ENCODE data around the gene ADGRL3. TPM values are rescaled to one million over a fixed set of nuclear protein-coding genes. Genes with fewer than 3 reads are reported as not detected.

The ADGRL3 gene
- total RNA-seq, 2 experiments from 2014 or later = not detected

GRCh38 chr4:61922766-61923165, 722.6 kb downstream of the ADGRL3 start:
- H3K4me3 Mint-ChIP-seq = no peak overlapping the region
- no peaks in the 10 kb centered on the region for H3K4me1 Mint-ChIP-seq
- no peak for DNase-seq
- H3K27ac Mint-ChIP-seq = no peak overlapping the region
- CTCF ChIA-PET = no interaction called here
- POLR2A ChIA-PET = no interaction called here
- H3K27me3 Mint-ChIP-seq = no peaks in the 10 kb centered on the region
- intact Hi-C loops (cut with DNase I, micrococcal nuclease) = no loop called here
- ATAC-seq = no peak
- H3K36me3 Mint-ChIP-seq (ENCODE audit: low read depth) = no peaks in the 10 kb centered on the region
- H3K9me3 Mint-ChIP-seq (ENCODE audit: low read depth) = peaks cover 7% of the 10 kb centered on the region

DNA sequence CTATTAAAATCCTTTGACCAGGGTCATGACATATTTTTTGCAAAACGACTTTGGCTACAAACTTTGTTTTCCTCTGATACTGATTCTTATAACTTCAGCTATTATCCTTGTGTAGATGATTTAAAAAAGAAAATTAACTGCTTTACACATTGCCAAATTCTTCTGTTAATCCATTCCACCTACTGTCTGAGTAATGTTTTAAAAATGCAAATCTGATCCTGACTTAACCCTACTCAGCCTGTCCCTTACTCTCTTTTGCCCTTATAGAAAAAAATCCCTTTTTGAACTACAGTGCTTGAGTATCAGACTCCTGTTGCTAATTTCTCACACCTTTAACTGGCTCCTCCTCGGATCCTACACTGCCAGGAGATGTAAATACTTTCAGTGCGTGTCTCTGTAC, 723.1 kb downstream of the ADGRL3 start:
- no peak for DNase-seq
- Mint-ChIP-seq H3K27ac (no peak overlapping the region), H3K36me3 (ENCODE audit: low read depth) (no peaks in the 10 kb centered on the region), H3K4me3 (no peak overlapping the region), H3K4me1 (no peaks in the 10 kb centered on the region), H3K27me3 (no peaks in the 10 kb centered on the region), H3K9me3 (ENCODE audit: low read depth) (peaks cover 4% of the 10 kb centered on the region)
- POLR2A ChIA-PET = no interaction called here
- intact Hi-C loops (cut with DNase I, micrococcal nuclease) = no loop called here
- ATAC-seq = no peak
- CTCF ChIA-PET = no interaction called here

DNA sequence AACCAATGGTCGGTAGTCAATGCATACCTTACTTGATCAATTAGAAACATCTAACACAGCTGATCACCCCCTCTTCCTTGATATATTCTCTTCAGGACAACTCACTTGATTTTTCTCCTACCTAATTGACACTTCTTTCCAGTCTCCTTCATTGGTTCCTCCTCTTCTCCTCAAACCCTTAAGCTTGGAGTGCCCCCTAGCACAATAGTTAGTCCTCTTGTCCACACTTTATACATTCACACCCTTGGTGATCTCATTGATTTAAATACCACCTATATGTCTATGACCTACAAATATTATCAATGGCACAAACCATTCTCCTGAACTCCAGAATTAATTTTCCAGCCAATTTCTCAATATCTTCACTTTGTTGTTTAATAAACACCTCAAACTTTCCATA, 724.0 kb downstream of the ADGRL3 start:
- no peak for DNase-seq
- ChIA-PET POLR2A (no interaction called here), CTCF (no interaction called here)
- Mint-ChIP-seq H3K4me1 (no peaks in the 10 kb centered on the region), H3K4me3 (no peak overlapping the region), H3K9me3 (ENCODE audit: low read depth) (peaks cover 4% of the 10 kb centered on the region), H3K36me3 (ENCODE audit: low read depth) (no peaks in the 10 kb centered on the region), H3K27ac (no peak overlapping the region), H3K27me3 (no peaks in the 10 kb centered on the region)
- intact Hi-C loops (cut with DNase I, micrococcal nuclease) = no loop called here
- ATAC-seq = no peak

DNA sequence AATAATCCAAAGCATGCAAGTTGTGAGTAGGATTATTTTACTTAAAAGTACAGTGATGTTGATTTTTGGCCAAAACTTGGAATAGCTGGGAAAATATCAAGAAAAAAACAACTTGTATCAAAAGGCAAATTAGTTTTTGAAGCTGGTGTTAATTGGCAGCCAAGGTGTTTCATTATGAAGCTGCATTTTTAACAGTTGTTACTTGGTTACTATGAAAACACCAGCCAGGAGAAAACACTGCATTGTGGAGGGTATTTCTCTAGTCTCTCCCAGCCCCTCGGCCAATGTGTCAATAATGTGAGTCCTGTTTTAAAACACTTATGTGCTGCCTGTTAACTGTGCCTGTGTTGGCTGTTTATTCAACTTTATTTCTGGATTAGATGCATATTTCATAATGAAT, 733.4 kb downstream of the ADGRL3 start:
- POLR2A ChIA-PET = no interaction called here
- Mint-ChIP-seq H3K27ac (no peak overlapping the region), H3K4me1 (no peaks in the 10 kb centered on the region), H3K36me3 (ENCODE audit: low read depth) (no peaks in the 10 kb centered on the region), H3K9me3 (ENCODE audit: low read depth) (peaks cover 4% of the 10 kb centered on the region), H3K4me3 (no peak overlapping the region), H3K27me3 (no peaks in the 10 kb centered on the region)
- intact Hi-C loops (cut with DNase I, micrococcal nuclease) = no loop called here
- DNase-seq = no peak
- CTCF ChIA-PET = no interaction called here
- no peak for ATAC-seq

GRCh38 chr4:61934198-61934597, 734.1 kb downstream of the ADGRL3 start:
- no peak overlapping the region for H3K27ac Mint-ChIP-seq
- H3K27me3 Mint-ChIP-seq = no peaks in the 10 kb centered on the region
- no peak overlapping the region for H3K4me3 Mint-ChIP-seq
- intact Hi-C loops (cut with DNase I, micrococcal nuclease) = no loop called here
- DNase-seq (no peak), ATAC-seq (no peak)
- no peaks in the 10 kb centered on the region for H3K4me1 Mint-ChIP-seq
- CTCF ChIA-PET = no interaction called here
- H3K36me3 Mint-ChIP-seq (ENCODE audit: low read depth) = no peaks in the 10 kb centered on the region
- POLR2A ChIA-PET = no interaction called here
- peaks cover 6% of the 10 kb centered on the region for H3K9me3 Mint-ChIP-seq (ENCODE audit: low read depth)

GRCh38 chr4:61938250-61938846, 738.2 kb downstream of the ADGRL3 start:
- Mint-ChIP-seq H3K27me3 (no peaks in the 10 kb centered on the region), H3K9me3 (ENCODE audit: low read depth) (peaks cover 4% of the 10 kb centered on the region), H3K36me3 (ENCODE audit: low read depth) (no peaks in the 10 kb centered on the region), H3K4me1 (no peaks in the 10 kb centered on the region), H3K4me3 (no peak overlapping the region), H3K27ac (no peak overlapping the region)
- no peak for DNase-seq
- CTCF ChIA-PET = no interaction called here
- intact Hi-C loops (cut with DNase I, micrococcal nuclease) = no loop called here
- POLR2A ChIA-PET = no interaction called here
- no peak for ATAC-seq

- ATAC-seq (no peak), DNase-seq (no peak)
- ChIA-PET POLR2A (no interaction called here), CTCF (interaction anchor here (0.6 kb wide), 1 partner anchor 59 kb away, joined by 5 read pairs; no protein-coding TSS in a partner anchor)
- no peak overlapping the region for H3K27ac Mint-ChIP-seq
- no peak overlapping the region for H3K4me3 Mint-ChIP-seq
- H3K27me3 Mint-ChIP-seq = no peaks in the 10 kb centered on the region
- H3K36me3 Mint-ChIP-seq (ENCODE audit: low read depth) = no peaks in the 10 kb centered on the region
- H3K9me3 Mint-ChIP-seq (ENCODE audit: low read depth) = peaks cover 18% of the 10 kb centered on the region
- intact Hi-C loops (cut with DNase I, micrococcal nuclease) = no loop called here
- H3K4me1 Mint-ChIP-seq = no peaks in the 10 kb centered on the region
These were observed 750.5 kb downstream of the ADGRL3 start for GRCh38 chr4:61950625-61951024.

DNA sequence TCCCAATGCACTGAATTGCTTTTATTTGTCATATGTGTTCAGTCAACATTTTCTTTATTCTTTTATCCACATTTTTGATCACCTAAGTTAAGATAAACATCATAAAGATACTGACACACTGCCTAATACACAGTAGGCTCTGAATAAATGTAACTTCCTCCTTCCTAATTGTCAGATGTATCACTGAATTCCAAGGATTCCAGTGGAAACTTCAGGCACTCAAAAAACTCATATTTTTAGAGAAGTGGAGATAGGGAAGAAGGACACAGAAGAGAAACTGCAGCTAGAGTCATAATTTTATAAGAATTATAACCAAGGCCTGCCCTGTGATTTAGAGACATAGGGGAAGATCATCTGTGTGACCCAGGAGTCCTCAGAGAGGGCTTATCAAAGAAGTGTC, 753.3 kb downstream of the ADGRL3 start:
- POLR2A ChIA-PET = no interaction called here
- Mint-ChIP-seq H3K27me3 (no peaks in the 10 kb centered on the region), H3K4me1 (no peaks in the 10 kb centered on the region), H3K36me3 (ENCODE audit: low read depth) (no peaks in the 10 kb centered on the region), H3K27ac (no peak overlapping the region), H3K4me3 (no peak overlapping the region), H3K9me3 (ENCODE audit: low read depth) (peaks cover 26% of the 10 kb centered on the region)
- intact Hi-C loops (cut with DNase I, micrococcal nuclease) = no loop called here
- ATAC-seq = no peak
- CTCF ChIA-PET = no interaction called here
- DNase-seq = no peak

- intact Hi-C loops (cut with DNase I, micrococcal nuclease) = loop anchor here in 1 of 2 experiments (5.0 kb wide), 1 partner anchor 49 kb away; no protein-coding TSS in a partner anchor
- ATAC-seq (no peak), DNase-seq (no peak)
- no peak overlapping the region for H3K27ac Mint-ChIP-seq
- H3K9me3 Mint-ChIP-seq (ENCODE audit: low read depth) = peaks cover 29% of the 10 kb centered on the region
- CTCF ChIA-PET = no interaction called here
- H3K4me3 Mint-ChIP-seq = no peak overlapping the region
- no peaks in the 10 kb centered on the region for H3K27me3 Mint-ChIP-seq
- H3K36me3 Mint-ChIP-seq (ENCODE audit: low read depth) = no peaks in the 10 kb centered on the region
- POLR2A ChIA-PET = no interaction called here
- H3K4me1 Mint-ChIP-seq = no peaks in the 10 kb centered on the region
These were observed 758.5 kb downstream of the ADGRL3 start for GRCh38 chr4:61958591-61958990.

GRCh38 chr4:61959087-61959486, 759.0 kb downstream of the ADGRL3 start:
- no peaks in the 10 kb centered on the region for H3K4me1 Mint-ChIP-seq
- H3K9me3 Mint-ChIP-seq (ENCODE audit: low read depth) = peaks cover 26% of the 10 kb centered on the region
- ChIA-PET POLR2A (no interaction called here), CTCF (no interaction called here)
- ATAC-seq (no peak), DNase-seq (no peak)
- no peaks in the 10 kb centered on the region for H3K27me3 Mint-ChIP-seq
- intact Hi-C loops (cut with DNase I, micrococcal nuclease) = loop anchor here in 1 of 2 experiments (5.0 kb wide), 1 partner anchor 48 kb away; no protein-coding TSS in a partner anchor
- H3K4me3 Mint-ChIP-seq = no peak overlapping the region
- H3K27ac Mint-ChIP-seq = no peak overlapping the region
- H3K36me3 Mint-ChIP-seq (ENCODE audit: low read depth) = no peaks in the 10 kb centered on the region

- no peaks in the 10 kb centered on the region for H3K4me1 Mint-ChIP-seq
- H3K27ac Mint-ChIP-seq = no peak overlapping the region
- peaks cover 15% of the 10 kb centered on the region for H3K9me3 Mint-ChIP-seq (ENCODE audit: low read depth)
- H3K4me3 Mint-ChIP-seq = no peak overlapping the region
- H3K27me3 Mint-ChIP-seq = no peaks in the 10 kb centered on the region
- ATAC-seq = no peak
- ChIA-PET CTCF (no interaction called here), POLR2A (no interaction called here)
- H3K36me3 Mint-ChIP-seq (ENCODE audit: low read depth) = no peaks in the 10 kb centered on the region
- intact Hi-C loops (cut with DNase I, micrococcal nuclease) = no loop called here
- no peak for DNase-seq
These were observed 784.3 kb downstream of the ADGRL3 start for GRCh38 chr4:61984260-61984909.

DNA sequence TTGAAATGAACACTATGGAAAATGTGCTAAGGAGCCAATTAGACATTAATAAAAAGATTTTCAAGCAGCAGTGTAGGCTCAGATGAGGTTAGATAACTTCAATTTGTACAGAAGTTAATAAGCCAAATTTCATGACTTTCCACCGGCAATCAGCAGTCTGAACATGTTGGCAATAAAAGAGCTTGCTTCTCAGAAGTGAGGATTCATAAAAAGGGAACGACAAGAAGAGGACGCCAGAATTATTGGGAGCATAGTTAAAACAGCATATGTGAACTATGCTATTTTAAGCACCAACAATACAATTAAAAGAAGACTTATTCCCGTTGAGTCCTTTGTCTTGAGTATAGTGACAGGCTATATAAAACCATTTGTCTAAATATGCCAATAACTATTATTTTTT, 785.3 kb downstream of the ADGRL3 start:
- H3K9me3 Mint-ChIP-seq (ENCODE audit: low read depth) = peaks cover 13% of the 10 kb centered on the region
- ChIA-PET CTCF (no interaction called here), POLR2A (no interaction called here)
- DNase-seq (no peak), ATAC-seq (no peak)
- no peaks in the 10 kb centered on the region for H3K4me1 Mint-ChIP-seq
- H3K27ac Mint-ChIP-seq = no peak overlapping the region
- intact Hi-C loops (cut with DNase I, micrococcal nuclease) = no loop called here
- H3K36me3 Mint-ChIP-seq (ENCODE audit: low read depth) = no peaks in the 10 kb centered on the region
- no peaks in the 10 kb centered on the region for H3K27me3 Mint-ChIP-seq
- H3K4me3 Mint-ChIP-seq = no peak overlapping the region
